ENCODE results near the gene SSU72. TPM values are rescaled to one million over a fixed set of nuclear protein-coding genes. Genes with fewer than 3 reads are reported as not detected.

SSU72 gene
- total RNA-seq, 1 experiment from 2014 or later = 217 TPM

DNA sequence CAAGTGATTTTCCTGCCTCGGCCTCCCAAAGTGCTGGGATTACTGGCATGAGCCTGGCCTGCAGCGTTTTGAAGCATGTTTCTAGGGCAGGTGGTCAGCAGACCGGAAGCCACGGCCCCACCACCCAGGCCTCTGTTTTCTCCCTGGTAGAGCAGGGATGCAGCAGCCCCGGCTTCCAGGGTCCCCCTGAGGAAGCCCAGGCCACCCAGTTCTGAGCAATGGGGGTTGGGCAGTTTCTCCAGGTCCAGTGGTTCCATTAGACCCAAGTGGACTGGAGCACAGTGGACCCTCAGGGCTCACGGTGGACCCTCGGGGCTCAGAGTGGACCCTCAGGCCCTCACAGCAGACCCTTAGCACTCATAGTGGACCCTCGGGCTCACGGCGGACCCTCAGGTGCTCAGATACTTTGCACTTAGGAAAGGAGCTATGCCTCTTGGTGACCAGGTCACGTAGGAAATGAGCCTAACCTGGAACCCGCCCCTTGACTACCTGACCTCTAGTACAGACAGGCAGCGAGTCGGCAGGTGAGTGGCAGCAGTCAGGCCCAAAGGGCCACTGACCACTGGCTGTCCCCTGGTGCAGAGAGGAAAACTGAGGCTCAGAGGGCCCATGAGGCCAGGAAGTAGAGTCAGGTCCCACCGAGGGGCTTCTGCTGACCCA is 29.8 kb upstream of the SSU72 start:
- H3K36me3 ChIP-seq (ENCODE audit: control insufficient read depth, insufficient read depth, low read length) = no peaks in the 10 kb centered on the region
- ChIA-PET POLR2A (no interaction called here), CTCF (no interaction called here)
- ATAC-seq = no peak
- no peak overlapping the region for H3K27ac ChIP-seq (ENCODE audit: low read length)
- intact Hi-C loops (cut with micrococcal nuclease; ENCODE audit: unreplicated experiment) = no loop called here
- in situ Hi-C loops (cut with HindIII; ENCODE audit: low pct_unique_long_range_greater_than_20kb, low sequenced_read_pairs) = no loop called here
- no peak overlapping the region for H3K4me3 ChIP-seq (ENCODE audit: low read depth in 2 of 2, low read length in 2 of 2)
- peaks cover 3% of the 10 kb centered on the region; the same call in 1 of the 2 replicates for H3K4me1 ChIP-seq (ENCODE audit: control insufficient read depth, insufficient read depth, low read length)
- H3K9me3 ChIP-seq (ENCODE audit: control insufficient read depth, insufficient read depth, low read depth, low read length) = no peaks in the 10 kb centered on the region
- TF ChIP-seq POLR2AphosphoS5 (IDR thresholded peaks at IDR 0.05; ENCODE audit: low read depth, low read length) (no peak), SIN3A (IDR thresholded peaks at IDR 0.05; ENCODE audit: borderline replicate concordance, insufficient read depth, low read depth, low read length) (no peak), TCF7L2 (IDR thresholded peaks at IDR 0.05; ENCODE audit: low read depth, low read length) (no peak), CTCF (IDR thresholded peaks at IDR 0.05) (no peak)
- TF ChIP-seq, protein P1, sequence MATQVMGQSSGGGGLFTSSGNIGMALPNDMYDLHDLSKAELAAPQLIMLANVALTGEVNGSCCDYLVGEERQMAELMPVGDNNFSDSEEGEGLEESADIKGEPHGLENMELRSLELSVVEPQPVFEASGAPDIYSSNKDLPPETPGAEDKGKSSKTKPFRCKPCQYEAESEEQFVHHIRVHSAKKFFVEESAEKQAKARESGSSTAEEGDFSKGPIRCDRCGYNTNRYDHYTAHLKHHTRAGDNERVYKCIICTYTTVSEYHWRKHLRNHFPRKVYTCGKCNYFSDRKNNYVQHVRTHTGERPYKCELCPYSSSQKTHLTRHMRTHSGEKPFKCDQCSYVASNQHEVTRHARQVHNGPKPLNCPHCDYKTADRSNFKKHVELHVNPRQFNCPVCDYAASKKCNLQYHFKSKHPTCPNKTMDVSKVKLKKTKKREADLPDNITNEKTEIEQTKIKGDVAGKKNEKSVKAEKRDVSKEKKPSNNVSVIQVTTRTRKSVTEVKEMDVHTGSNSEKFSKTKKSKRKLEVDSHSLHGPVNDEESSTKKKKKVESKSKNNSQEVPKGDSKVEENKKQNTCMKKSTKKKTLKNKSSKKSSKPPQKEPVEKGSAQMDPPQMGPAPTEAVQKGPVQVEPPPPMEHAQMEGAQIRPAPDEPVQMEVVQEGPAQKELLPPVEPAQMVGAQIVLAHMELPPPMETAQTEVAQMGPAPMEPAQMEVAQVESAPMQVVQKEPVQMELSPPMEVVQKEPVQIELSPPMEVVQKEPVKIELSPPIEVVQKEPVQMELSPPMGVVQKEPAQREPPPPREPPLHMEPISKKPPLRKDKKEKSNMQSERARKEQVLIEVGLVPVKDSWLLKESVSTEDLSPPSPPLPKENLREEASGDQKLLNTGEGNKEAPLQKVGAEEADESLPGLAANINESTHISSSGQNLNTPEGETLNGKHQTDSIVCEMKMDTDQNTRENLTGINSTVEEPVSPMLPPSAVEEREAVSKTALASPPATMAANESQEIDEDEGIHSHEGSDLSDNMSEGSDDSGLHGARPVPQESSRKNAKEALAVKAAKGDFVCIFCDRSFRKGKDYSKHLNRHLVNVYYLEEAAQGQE (IDR thresholded peaks at IDR 0.05; ENCODE audit: insufficient read depth in 1 of 2, low read depth in 2 of 2, low read length in 1 of 2) = no peak
- no peak for DNase-seq (ENCODE audit: low read depth, low spot score)
- H3K27me3 ChIP-seq (ENCODE audit: control insufficient read depth, insufficient read depth, low read length) = no peaks in the 10 kb centered on the region
- BruUV-seq (replicated peaks) = no TSS peak

DNA sequence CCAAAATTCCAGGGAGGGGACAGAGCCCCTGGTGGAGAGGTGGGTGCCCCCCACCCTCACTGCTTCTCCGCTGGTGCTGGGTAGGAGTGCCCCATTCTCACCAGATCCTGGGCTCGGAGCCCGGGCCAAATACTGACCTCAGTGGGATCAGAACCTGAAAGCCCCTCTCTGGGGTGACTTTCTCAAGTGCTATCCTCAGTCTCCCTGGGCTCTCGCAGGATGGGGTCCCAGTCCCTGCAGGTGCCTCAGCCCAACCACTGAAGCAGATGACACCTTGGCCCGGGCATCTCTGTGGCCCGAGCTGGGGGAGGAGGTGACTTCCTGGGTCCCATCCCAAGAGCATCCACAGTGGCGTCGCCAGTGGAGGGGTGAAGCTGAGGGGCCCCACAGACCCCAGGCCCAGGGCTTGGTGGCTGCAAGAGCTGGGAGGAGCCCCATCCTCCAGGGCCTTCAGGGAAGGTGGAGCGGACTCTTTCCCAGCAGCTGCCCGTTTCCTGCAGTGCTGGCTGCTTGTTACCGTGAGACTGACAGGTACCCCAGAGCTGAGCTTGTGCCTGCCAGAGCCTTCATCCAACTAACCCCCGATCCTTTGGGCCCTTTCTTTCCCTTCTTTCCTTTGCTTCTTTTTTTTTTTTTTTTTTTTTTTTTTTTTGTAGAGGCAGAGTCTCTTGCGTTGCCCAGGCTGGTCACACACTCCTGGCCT is 29.2 kb upstream of the SSU72 start:
- BruUV-seq (replicated peaks) = no TSS peak
- no peak for DNase-seq (ENCODE audit: low read depth, low spot score)
- intact Hi-C loops (cut with micrococcal nuclease; ENCODE audit: unreplicated experiment) = no loop called here
- no peaks in the 10 kb centered on the region for H3K36me3 ChIP-seq (ENCODE audit: control insufficient read depth, insufficient read depth, low read length)
- H3K9me3 ChIP-seq (ENCODE audit: control insufficient read depth, insufficient read depth, low read depth, low read length) = no peaks in the 10 kb centered on the region
- no peaks in the 10 kb centered on the region for H3K27me3 ChIP-seq (ENCODE audit: control insufficient read depth, insufficient read depth, low read length)
- ChIA-PET CTCF (no interaction called here), POLR2A (no interaction called here)
- in situ Hi-C loops (cut with HindIII; ENCODE audit: low pct_unique_long_range_greater_than_20kb, low sequenced_read_pairs) = no loop called here
- TF ChIP-seq CTCF (IDR thresholded peaks at IDR 0.05) (no peak), SIN3A (IDR thresholded peaks at IDR 0.05; ENCODE audit: borderline replicate concordance, insufficient read depth, low read depth, low read length) (no peak)
- no peak for ATAC-seq
- no peak overlapping the region for H3K4me3 ChIP-seq (ENCODE audit: low read depth in 2 of 2, low read length in 2 of 2)
- H3K4me1 ChIP-seq (ENCODE audit: control insufficient read depth, insufficient read depth, low read length) = peaks cover 3% of the 10 kb centered on the region; the same call in 1 of the 2 replicates
- no peak overlapping the region for H3K27ac ChIP-seq (ENCODE audit: low read length)

Data from Panc1 (cell line).